B cell (primary cell): ENCODE results near the gene PLXNB2.

Experiments used
- EZH2 ChIP-seq: IDR thresholded peaks from 2 replicates; pipeline ENCODE4 v1.6.1; 2012; ENCODE audit warnings: borderline replicate concordance, low read depth, mild to moderate bottlenecking, moderate library complexity, low read length; ENCODE audit not compliant: insufficient read depth, poor library complexity, severe bottlenecking
- TF ChIP-seq, protein P1 (sequence below): fragments of 200-600 bp; IDR thresholded peaks from one replicate; pipeline ENCODE4 v1.8.0; 2022; ENCODE audit warnings: antibody characterized with exemption, mild to moderate bottlenecking

DNA sequence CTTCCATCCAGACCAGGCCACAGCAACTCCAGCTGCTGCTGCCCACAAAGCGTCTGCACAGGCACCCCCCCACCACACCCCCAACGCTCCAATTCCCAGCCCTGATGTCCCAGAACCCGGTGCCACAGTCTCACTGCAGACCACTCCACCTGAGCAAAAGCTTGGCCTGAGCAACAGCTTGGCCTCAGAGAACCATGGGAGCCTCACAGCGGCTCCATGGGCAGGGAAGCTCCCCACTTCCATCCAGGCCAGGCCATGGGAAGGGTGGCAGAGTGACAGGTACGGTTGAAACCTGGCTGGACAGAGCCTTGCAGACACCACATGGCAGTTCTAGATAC is 13.2 kb downstream of the PLXNB2 start:
- TF ChIP-seq, protein P1, sequence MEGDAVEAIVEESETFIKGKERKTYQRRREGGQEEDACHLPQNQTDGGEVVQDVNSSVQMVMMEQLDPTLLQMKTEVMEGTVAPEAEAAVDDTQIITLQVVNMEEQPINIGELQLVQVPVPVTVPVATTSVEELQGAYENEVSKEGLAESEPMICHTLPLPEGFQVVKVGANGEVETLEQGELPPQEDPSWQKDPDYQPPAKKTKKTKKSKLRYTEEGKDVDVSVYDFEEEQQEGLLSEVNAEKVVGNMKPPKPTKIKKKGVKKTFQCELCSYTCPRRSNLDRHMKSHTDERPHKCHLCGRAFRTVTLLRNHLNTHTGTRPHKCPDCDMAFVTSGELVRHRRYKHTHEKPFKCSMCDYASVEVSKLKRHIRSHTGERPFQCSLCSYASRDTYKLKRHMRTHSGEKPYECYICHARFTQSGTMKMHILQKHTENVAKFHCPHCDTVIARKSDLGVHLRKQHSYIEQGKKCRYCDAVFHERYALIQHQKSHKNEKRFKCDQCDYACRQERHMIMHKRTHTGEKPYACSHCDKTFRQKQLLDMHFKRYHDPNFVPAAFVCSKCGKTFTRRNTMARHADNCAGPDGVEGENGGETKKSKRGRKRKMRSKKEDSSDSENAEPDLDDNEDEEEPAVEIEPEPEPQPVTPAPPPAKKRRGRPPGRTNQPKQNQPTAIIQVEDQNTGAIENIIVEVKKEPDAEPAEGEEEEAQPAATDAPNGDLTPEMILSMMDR: no peak
- TF ChIP-seq EZH2: no peak
